Activated CD8-positive, alpha-beta memory T cell treated with anti-CD3 and anti-CD28 coated beads, Interleukin-2, amount 50 U/mL, for 1 hour (primary cell): Measurements from ENCODE around the gene LAGE3.
A peak's percentile ranks its signal among the peaks of the same experiment; 100 is the strongest.
"Not testable (repeated sequence)": the region's sequence is repeated elsewhere in the genome, so short reads cannot be mapped to it uniquely, and the experiment has no call there.

Source experiments
- DNase-seq: peaks from one replicate; pipeline ENCODE4 v3.0.0-alpha.2; 2020; ENCODE audit errors: extremely low read depth

The LAGE3 gene

DNA sequence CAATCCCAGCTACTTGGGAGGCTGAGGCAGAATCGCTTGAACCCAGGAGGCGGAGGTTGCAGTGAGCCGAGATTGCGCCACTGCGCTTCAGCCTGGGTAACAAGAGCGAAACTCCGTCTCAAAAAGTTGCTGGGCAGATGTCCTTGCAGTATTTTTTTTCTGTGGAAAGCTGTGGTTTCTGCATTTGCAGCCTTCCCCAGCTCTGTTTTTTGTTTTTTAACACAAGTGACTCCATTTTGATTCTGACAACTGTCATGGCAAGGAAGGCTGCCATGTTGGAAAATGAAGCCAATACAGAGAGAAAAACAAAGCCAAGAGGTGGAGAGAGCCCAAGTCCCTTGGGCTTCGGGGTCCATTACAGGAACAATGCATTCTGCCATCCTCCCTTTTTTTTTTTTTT is 23.0 kb upstream of the LAGE3 start:
- no peak for DNase-seq

DNA sequence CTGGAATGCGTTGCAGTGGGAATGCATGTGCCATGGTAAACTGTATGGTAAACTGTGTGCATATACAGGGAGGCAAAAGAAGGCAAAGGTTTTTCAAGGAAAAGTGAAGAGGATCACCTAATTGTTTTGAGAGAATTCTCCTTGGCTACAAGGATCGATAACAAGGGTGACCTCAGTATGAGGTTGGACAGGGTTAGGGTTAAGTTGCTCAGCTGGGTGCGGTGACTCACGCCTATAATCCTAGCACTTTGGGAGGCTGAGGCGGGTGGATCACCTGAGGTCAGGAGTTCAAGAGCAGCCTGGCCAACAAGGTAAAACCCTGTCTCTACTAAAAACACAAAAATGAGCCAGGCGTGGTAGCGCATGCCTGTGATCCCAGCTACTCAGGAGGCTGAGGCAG is 22.3 kb upstream of the LAGE3 start:
- not testable (repeated sequence) for DNase-seq

DNA sequence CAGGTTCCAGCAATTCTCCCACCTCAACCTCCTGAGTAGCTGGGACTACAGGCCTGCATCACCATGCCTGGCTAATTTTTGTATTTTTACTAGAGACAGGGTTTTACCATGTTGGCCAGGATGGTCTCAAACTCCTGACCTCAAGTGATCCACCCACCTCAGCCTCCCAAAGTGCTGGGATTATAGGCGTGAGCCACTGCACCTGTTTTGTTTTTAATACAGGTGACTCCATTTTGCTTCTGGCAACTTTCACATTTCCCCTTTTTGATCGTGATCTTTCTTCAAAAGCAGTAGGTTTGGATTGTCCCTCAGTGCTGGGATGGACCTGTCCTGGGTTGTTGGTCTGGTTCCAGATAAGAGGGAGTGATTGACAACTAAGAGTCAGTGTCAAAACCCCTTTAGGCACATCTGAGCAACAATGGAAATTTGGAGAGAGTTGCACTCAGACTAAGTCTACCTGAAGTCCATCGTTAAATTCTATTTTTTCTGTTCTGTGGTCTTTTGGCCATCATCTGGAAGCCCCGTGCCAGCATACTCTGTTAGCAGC is 17.6 kb upstream of the LAGE3 start:
- DNase-seq = not testable (repeated sequence)

DNA sequence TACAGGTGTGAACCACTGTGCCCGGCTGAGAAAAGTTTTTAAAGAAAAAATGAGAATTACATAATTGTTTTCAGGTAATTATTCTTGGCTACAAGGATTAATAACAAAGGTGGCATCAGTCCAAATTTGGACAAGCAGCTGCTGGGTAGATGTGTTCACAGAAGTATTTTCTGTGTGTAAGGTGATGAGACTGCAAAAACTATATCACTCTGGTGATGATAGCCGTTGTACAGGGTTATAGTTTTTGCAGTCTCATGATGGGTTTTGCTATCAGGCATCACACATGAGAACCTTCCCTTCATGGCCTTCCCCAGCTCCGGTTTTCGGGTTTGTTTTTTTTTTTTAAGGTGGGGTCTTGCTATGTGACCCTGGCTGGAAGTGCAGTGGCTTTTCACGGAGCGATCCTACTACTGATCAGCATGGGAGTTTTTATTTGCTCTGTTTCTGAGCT is 16.4 kb upstream of the LAGE3 start:
- DNase-seq = no peak

DNA sequence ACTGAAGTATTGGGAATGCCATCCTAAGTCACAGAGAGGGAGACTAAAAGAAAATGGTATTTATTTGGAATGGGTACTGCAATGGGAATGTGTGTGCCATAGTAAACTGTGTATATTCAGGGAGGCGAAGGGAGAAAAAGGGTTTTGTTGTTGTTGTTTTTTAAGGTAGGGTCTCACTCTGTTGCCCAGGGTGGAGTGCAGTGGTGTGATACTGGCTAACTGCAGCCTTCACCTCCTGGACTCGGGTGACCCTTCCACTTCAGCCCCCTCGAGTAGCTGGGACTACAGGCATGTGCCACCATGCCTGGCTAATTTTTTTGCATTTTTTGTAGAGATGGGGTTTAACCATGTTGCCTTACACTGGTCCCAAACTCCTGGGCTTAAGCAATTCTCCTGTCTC is 15.6 kb upstream of the LAGE3 start:
- no peak for DNase-seq

DNA sequence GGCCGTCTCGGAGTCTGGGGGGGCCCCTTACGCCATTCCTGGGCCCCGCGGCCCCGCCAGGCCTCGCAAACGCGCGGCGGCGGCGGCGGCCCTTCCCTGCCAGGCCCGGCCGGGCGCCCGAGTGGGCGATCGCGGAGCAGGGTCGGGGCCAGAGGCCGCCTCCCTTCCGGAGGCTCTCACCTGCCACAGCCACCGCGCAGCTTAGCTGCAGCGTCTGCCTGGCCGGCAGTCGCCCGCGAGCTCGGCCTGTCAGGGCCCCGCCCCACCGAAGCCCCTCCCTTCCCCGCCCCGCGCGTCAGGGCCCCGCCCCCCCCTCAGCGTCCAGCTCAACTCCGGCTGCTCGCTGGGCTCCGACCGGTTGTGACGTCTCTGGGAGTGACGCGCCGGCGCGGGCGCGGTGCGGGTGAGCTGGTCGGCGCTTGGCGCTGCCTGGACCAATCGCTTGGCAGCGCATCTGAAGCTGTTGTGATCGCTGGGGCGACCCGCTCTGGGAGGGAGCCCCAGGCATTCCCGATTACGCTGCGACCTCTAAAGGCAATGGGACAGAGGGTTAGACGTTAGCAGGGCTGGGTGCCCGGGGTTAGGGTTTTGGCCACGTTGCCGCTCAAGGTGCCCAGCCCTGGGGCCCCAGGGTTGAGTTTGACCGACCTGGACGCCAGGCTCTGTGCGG is 11.5 kb upstream of the LAGE3 start, which contains the start of gene SLC10A3:
SLC10A3 (minus strand) TSS at position 216 of the 670 bp plus-strand sequence. CDS start 1,689 bp downstream, outside the sequence.
- peak; percentile 67 for DNase-seq

DNA sequence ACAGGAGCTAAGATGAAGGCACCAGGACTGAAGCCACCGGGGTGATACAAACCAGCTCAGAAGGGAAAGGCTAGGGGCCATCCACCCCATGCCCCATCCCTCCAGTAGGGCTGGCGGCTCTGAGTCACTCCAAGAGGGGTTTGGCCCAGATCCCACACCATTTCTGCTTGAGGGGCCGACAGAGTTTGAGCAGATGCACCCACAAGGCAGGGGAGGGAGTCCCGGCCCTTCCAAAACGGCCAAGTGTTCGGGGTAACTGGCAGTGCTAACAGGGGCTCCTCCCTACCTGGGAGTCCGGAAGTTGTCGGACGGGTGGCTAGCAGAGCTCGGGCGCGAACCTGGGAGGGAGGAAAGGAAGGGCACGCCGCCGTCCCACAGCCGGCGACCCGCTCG is 10.9 kb upstream of the LAGE3 start:
- DNase-seq = no peak

DNA sequence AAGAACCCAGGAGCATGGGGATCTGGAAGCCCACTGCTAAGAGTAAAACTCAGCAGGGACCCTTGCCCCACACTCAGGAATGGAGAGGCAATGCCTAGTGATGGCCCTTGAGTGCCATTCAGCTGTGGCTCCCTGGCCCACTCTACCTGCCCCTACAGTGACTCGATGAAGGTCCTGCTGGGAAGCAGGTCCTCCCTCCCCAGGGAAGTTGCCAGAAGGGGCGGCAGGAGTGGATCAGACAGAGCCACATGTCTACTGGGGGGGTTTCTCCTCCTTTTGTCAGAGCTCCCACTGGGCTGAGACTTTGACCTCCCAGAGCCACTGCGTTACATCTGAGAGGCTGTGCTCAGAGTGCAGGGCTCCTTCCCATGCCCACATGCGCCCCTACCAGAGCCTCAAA is 10.1 kb upstream of the LAGE3 start:
- DNase-seq = no peak

DNA sequence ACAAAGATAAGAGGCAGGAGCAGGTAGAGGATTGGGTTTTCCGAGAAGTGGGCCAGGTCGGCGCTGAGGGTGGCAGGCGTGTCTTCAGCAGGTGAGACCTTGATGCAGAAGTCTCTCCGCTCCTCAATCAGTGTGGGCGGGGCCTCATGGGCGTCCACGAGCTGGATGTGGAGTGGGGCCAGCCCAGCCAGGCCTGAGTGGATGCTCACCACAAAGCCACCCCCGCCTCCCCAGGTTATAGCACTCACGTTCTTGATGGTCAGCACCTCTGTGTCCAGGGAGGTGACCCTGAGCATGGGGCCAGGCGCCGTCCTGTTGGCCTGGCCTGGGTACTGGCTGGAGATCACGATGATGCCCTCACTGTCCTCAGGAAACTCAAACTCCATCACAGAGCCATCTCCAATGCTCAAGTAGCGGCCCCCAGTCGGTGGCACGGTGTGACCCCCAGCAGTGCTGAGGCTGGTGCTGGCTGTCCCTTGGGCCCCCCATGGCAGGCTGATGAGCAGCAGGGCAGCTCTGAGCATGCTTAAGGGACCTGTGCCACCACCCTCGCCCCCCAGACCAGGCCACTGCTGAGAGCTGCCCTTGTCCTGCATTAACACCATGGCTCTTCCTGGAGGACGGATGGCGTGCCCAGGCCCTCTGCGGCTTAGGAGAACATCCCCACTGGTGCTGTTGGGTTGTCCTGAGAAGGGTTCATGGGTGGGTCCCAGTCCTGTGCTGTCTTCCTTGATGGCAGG is 9.4 kb upstream of the LAGE3 start:
- no peak for DNase-seq

DNA sequence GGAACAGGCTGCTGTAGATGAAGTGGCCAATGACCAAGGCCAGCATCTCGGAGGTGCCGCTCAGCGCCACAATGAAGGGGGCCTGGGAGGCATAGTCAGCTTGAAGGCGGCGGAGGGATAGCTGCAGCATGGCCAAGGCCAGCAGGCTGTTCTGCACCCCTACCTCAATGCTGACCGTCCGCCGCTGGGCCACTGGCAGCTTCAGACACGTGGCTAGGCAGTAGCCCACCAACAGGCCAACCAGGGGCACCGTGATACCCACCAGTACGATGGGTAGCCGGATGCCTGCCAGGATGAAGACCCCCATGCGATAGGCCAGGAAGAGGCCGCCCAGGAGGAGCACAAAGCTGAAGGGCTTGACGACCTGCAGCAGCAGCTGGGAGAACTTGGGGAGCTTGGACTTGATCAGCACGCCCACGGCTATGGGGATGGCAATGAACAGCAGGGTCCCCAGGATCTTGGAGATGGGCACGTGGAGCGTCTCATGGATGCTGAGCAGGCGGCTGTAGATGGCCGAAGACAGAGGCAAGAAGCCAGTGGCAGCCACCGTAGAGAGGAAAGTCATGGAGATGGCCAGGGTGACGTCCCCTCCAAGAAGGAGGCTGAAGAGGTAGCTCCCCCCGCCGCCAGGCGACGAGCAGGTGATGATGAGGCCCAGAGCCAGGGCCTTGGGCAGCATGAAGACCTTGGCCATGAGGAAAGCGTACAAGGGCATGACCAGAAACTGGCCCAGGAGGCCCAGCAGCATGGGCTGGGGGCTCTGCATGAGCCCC is 8.6 kb upstream of the LAGE3 start:
- no peak for DNase-seq

DNA sequence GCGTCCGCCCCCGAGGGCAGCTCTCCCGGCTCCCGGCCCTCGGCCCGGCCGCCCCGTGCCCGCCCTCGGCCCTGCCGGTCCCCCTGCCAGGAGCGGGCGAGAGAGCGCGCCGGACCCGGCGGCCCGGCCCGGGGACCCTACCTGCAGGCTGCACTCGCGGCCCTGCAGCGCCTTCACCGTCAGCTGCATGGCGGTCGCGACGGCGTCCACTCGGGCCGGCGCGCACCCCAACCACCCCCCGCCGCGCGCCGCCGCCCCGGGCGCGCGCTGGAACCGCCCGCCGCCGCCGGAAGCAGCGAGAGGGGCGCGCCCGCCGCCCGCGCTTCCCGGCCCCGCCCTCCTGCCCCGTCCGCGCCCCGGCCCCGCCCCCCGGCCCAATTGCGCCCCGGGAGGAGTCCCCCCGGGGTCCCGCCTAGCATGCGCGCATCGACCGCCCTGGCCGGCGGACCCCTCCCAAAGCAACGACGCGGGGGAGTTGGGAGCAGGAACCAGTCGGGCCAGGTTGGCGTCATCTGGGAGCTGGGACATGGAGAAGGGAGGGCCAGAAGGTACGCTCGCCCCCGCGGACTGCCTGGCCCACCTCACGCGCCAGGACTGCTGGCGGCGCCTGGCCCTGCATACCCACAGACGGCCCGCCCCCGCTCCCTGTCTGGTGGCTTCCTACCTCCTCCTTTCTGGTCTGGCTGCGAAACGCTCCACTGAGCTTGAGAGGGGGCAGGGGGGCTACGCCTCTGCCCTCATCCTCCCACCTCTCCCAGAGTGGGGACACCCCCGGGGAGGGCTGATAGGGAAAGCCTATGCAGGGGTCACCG is 7.5 kb upstream of the LAGE3 start, which contains the start of gene UBL4A:
UBL4A (minus strand) TSS at position 220 of the 812 bp plus-strand sequence; CDS start at position 189, 31 bp downstream.
- no peak for DNase-seq

DNA sequence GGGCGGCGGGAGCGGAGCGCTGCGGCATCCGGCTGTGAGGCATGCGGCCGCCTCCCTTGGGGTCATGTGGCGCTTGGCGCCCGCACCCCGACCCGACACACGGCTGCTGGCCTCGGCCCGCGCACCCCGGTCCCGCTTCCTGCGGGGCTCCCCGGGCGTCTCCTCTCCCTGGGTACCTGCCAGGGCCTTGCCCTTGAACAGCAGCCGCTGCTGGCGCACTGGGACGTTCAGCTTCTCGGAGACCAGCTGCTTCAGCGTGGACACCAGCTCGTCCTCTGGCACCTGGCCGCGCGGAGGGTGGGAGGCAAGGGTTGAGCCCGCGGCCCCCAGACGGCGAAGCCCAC is 6.9 kb upstream of the LAGE3 start:
- no peak for DNase-seq

DNA sequence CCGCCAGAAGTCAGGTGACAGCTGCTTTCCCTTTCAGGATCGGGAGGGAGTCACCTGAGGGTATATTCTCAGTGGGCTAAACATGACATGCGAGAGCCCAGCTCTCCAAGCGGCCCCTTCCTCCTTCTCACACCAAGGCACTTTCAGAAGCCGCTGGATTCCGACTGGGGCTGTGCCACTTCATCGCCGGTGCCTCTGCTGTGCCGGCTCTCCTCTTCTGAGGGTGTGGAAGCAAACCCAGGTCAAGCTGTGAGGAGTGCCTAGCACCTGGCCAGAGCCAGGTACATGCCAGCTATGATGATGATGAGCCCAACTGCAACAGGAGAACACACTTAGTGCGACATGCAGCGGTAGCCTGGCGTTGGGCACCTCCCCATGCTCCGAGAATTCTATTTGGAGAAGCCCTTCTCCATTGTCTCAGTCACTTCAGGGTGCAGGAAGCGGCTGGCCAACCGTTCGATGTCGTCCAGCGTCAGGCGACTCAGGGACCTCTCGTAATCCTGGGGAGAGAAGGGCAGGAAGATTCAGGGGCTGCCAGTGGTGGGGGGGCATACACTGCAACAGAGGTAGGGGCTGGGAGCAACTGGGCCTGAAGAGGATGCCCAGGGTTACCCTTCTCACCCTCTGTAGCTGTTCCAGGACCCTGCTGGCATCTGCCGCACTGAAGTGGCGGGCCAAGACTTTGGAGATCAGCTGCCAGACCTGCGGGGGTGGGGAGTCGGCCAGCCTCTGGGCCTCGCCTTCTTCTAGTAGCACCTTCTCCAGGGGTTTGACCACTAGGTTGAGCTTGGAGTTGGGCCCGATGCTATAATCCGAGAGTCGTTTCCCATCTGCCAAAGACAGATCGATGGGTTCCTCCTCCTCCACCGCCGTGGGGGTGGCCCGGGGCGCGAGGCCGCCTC is 6.3 kb upstream of the LAGE3 start:
- DNase-seq = no peak

DNA sequence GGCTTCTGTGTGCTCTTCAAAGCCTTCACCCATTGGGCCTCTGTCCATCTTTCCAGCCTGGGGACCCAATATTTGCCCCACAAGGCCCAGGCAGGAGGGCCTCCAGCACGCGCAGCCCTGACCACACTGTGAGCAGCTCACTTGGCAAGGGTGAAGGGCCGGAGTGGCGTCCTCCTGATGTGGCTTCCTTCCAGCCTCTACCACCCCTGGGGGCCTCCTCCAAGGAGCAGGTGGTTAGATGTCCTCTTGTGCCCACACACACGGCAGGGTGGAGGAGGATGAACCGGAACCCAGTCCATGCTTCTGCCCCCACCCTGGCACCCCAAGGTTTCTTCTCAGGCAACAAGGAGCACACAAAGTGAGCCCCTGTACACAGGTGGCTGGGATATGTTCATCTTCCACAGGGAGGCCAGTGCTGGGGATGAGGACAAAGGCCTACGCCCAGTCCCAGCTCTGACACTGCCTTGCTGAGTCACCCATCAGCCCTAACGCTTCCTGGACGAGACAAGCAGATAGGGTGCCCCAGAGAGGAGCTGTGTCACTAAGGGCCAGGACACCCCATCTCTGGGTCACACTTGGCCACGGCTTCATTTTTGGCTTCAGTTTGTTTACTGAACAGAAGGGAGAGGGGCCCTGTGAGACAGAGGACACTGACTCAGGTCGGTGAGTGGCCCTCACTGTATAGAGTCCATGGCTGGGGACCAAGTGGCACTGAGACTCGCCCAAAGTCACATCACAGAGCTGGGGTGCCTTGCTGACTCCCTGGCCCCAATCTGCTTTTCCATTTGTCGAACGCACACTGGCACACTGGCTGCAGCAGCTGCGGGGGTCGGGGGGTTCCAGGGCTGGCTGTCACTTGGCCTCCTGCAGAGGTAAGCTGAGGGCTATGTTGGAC is 5.4 kb upstream of the LAGE3 start:
- DNase-seq = no peak

DNA sequence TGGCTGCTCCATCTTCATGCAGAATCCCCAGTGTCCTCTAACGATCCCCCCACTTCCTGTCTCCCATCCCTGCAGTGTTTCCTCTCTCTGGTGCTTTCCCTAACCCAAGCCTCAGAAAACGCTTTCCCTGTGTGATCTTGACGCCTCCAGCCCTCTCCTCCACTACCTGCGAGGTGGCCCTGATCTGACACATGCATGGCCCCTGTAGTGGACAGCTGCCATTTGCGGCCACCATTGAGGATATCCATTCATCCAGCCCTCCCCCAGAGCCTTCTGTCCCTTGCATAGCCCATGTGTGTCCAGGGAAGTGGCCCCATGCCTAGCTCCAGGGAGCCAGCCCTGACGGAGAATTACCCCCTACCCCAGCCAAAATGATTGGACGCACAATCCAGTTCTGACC is 4.2 kb upstream of the LAGE3 start:
- no peak for DNase-seq

DNA sequence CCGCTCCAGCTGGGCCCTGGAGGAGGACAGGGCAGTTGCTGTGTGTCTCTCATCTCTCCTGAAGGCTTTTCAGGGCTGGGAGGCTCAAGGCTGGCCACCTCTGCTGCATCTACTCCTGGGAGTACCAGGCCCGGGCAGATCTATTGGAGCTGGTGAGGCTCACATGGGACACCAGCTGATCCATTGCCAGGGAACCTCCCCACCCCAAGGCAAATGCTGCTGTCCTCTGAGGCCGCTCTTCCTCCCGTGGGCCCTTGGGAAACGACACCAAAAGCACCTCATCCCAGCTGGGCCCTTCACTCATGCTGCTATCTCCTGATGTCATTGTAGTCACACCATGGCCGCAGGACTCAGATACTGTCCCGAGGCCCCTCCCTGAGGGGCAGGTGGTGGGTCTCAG is 3.7 kb upstream of the LAGE3 start:
- no peak for DNase-seq

DNA sequence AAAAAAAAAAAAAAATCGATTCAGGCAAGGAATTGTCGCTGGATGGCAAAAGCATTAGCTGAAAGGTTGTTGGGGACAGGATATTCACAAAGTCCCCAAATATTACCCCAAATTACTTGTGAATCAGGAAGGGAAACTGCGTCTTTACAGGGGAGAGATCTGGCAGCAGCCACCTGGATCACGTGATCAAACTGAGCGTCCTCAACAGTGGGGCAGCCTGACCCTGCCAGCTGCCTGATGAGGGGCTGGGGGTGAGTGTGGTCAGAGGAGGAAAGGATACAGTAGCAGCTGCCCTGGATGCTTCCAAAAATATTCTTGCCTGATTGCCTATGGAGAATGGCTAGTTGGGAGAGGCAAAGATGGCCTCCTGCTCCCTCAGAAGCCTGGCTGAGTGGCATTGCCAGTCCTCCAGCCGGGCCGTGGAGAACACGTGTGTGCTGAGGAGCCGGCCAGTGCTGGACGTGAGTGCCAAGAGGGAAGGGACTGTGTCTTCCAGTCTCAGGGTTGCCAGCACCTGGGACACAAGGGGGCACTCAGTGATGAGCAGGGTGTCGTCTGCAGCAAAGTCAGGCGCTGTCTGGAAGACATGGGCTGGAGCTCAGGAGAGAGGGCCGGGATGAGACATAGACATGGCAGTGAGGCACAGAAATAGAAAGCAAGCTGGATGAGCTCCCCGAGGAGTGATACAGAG is 3.0 kb upstream of the LAGE3 start:
- DNase-seq = no peak

DNA sequence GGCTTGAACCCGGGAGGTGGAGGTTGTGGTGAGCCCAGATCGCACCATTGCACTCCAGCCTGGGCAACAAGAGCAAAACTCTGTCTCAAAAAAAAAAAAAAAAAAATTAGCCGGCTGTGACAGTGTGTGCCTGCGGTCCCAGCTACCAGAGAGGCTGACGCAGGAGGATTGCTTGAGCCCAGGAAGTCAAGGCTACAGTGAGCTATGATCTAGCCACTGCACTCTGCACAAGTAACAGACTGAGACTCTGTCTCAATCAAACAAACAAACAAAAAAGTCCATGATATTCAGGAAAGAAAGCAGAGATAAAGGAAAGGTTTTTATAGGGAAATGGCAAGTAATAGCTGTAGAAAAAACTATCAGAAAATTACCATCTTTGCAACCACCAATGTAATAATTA is 2.1 kb upstream of the LAGE3 start:
- no peak for DNase-seq
